GM12874 (cell line): ENCODE data around the gene SLC9A3.

Experiments
- TF ChIP-seq, protein P1 (sequence below): IDR thresholded peaks from 2 replicates; pipeline ENCODE4 v1.5.1; 2011; ENCODE audit warnings: low read depth, mild to moderate bottlenecking, control low read depth, low read length, moderate library complexity; ENCODE audit not compliant: insufficient read depth

The SLC9A3 gene

GRCh38 chr5:464446-464842 is 59.8 kb downstream of the SLC9A3 start:
- TF ChIP-seq, protein P1, sequence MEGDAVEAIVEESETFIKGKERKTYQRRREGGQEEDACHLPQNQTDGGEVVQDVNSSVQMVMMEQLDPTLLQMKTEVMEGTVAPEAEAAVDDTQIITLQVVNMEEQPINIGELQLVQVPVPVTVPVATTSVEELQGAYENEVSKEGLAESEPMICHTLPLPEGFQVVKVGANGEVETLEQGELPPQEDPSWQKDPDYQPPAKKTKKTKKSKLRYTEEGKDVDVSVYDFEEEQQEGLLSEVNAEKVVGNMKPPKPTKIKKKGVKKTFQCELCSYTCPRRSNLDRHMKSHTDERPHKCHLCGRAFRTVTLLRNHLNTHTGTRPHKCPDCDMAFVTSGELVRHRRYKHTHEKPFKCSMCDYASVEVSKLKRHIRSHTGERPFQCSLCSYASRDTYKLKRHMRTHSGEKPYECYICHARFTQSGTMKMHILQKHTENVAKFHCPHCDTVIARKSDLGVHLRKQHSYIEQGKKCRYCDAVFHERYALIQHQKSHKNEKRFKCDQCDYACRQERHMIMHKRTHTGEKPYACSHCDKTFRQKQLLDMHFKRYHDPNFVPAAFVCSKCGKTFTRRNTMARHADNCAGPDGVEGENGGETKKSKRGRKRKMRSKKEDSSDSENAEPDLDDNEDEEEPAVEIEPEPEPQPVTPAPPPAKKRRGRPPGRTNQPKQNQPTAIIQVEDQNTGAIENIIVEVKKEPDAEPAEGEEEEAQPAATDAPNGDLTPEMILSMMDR, result no peak

DNA sequence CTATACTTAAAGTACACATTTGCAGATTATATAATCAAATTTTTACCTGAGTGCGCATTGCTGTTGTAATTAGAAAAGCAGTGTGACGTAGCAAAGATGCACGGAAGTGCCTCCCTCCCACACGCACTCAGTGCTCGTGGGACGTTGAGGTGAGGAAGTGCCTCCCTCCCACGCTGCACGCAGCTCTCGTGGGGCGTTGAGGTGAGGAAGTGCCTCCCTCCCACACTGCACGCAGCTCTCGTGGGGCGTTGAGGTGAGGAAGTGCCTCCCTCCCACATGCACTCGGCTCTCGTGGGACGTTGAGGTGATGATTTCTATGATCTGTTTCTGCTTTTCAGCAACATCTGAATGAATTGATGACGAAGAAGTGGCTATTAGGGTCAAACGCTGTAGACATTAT is 60.3 kb downstream of the SLC9A3 start:
- TF ChIP-seq, protein P1, result no peak

DNA sequence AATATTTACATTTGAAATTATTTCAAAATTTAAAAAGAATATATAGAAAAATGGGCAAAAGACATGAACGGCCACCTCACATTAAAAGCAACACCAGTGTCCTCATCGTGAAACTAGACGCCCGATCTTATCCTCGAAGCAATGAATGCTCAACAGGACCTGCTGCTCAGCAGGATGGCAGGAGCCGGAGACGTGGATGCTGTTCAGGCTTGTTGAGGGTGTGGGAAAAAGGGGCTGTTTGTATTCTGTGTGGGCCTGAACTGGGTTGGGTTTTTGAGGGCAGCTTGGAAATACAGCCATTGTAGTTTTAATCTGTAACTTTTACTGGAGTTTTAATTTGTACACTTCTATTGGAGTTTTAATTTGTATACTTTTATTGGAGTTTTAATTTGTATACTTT is 60.9 kb downstream of the SLC9A3 start:
- TF ChIP-seq, protein P1, result no peak

DNA sequence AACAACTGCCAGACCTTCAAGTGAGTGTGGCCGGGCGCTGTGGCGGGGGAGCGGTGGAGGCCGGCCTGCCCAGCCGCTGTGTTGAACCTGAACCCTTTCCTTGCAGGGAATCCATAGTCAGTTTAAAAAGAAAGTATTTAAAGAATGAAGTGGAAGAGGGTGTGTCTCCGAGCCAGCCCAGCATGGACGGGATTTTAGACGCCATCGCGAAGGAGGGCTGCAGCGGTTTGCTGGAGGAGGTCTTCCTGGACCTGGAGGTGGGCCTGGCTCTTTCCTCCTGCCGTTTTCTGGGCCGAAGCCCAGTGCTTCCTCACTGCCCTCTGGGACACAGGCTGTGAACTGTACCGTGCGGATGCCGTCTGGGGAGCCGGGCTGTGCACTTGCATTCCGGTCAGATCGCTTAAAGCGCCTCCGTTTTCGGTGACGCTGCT is 62.2 kb downstream of the SLC9A3 start:
- TF ChIP-seq, protein P1, result no peak

DNA sequence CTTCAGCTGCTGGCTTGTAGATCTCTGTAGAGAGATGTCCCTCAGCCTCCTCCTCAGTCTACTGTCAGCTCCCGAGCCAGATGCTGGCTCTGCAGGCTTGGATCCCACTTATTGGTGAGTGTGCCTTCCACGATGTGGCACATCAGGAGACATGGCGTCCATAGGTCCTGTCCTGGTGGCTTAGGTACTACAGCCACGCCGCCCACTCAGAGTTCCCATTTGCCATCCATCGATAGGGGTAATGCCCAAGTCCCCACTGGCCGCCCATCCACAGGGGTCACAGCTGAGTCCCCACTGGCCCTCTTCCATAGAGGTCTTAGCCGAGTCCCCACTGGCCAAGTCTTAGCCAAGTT is 64.0 kb downstream of the SLC9A3 start:
- TF ChIP-seq, protein P1, result no peak

- TF ChIP-seq, protein P1, result no peak
These were observed 64.5 kb downstream of the SLC9A3 start for GRCh38 chr5:459562-460272.

DNA sequence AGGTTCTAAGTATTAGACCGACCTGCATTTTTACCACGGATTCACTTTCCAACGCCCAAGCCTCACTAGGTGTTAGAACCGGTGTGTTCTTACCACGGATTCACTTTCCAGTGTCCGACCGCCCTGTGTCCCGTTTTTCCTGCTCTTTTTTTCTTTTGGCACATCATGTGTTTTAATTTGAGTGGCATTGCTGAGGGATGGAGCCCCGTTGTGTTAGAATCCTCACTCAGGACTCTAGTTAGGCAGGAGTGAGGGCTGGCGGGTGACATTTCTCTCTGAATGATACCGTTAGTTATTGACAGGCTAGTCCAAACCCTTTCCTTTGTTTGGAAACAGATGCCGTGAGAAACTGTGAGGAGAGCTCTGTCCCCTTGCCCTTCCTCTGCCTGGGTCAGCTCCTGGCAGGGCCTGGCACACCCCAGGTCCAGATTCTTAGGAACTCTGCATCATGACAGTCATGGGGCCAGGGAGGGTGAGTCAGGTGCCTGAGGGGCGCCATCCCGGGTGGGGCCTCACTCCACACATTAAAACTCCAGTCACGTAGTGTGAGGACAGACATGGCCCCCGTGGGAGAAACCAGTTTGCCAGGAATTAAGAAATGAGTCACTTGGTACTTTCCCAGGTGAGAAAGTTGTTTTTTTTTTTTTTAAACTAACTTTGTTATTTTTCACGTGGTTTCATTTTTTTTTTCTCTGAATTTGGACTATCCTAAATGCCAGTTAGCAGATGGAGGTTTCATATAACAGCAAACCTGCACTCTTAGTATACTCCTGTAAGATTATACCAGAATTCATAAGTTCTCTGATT is 65.5 kb downstream of the SLC9A3 start:
- TF ChIP-seq, protein P1, result no peak
